Thymus (tissue), 11 donors: Measurements from ENCODE around the gene HERPUD1. TPM values are rescaled to one million over a fixed set of nuclear protein-coding genes. Genes with fewer than 3 reads are reported as not detected.
"Not testable (repeated sequence)": the region's sequence is repeated elsewhere in the genome, so short reads cannot be mapped to it uniquely, and the experiment has no call there.

ENCODE experiments used
- DNase-seq, 9 donors: peaks; one replicate each; pipeline ENCODE4 v3.0.0-alpha.2; 2013; ENCODE audit warnings: low spot score in 9 of 9, low read depth in 6 of 9, missing footprints in 1 of 9
- H3K27ac ChIP-seq, 2 donors: one replicate each; pipeline ENCODE4 v1.5.1; 2013; ENCODE audit warnings: control low read depth in 1 of 2, low read depth in 1 of 2, low read length in 1 of 2, mild to moderate bottlenecking in 1 of 2, moderate library complexity in 1 of 2
- H3K27me3 ChIP-seq, 2 donors: one replicate each; pipeline ENCODE4 v1.5.1; 2013; ENCODE audit warnings: low read length in 1 of 2; ENCODE audit not compliant: control insufficient read depth in 2 of 2, insufficient read depth in 1 of 2
- H3K36me3 ChIP-seq, 2 donors: one replicate each; pipeline ENCODE4 v1.5.1; 2013; ENCODE audit warnings: low read length in 1 of 2, mild to moderate bottlenecking in 1 of 2, moderate library complexity in 1 of 2; ENCODE audit not compliant: control insufficient read depth in 2 of 2, insufficient read depth in 2 of 2
- H3K4me1 ChIP-seq, 2 donors: one replicate each; pipeline ENCODE4 v1.5.1; 2013; ENCODE audit warnings: low read length in 2 of 2; ENCODE audit not compliant: control insufficient read depth in 2 of 2, insufficient read depth in 2 of 2
- H3K4me3 ChIP-seq, 2 donors: one replicate each; pipeline ENCODE4 v1.5.1; 2013; ENCODE audit warnings: low read length in 2 of 2, control low read depth in 1 of 2, mild to moderate bottlenecking in 1 of 2
- H3K9me3 ChIP-seq, 2 donors: one replicate each; pipeline ENCODE4 v1.5.1; 2013; ENCODE audit warnings: low read length in 1 of 2, mild to moderate bottlenecking in 1 of 2; ENCODE audit not compliant: control insufficient read depth in 2 of 2, insufficient read depth in 1 of 2
- WGBS: extraction: QIAGEN DNeasy Blood & Tissue Kit; methylation state at CpG from one replicate; pipeline ENCODE4 v1.1.7; 2013; 5-methylcytosine and 5-hydroxymethylcytosine counted together
- polyA plus RNA-seq: library from polyadenylated mRNA; stranded (reverse); fragments of 200-250 nt; gene quantifications from one replicate; pipeline ENCODE4 v1.2.3, GENCODE V29; 2013
- total RNA-seq: library from RNA; stranded (reverse); fragments of 120-200 nt; gene quantifications from one replicate; pipeline ENCODE4 v1.2.4, GENCODE V29; 2013
- donor health status: healthy.

Gene HERPUD1
- total and polyA plus RNA-seq, 2 donors = 28.3 to 105 TPM

DNA sequence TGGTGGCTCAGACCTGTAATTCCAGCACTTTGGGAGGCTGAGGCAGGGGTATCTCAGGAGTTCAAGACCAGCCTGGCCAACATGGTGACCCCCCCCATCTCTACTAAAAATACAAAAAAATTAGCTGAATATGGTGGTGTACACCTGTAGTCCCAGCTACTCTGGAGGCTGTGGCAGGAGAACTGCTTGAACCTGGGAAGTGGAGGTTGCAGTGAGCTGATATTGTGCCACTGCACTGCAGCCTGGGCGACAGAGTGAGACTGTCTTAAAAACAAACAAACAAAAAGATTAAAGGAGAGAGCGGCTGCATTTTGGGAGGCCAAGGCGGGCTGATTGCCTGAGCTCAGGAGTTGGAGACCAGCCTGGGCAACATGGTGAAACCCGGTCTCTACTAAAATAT, 55.0 kb downstream of the HERPUD1 start:
- not testable (repeated sequence) for H3K27me3 ChIP-seq, H3K36me3 ChIP-seq, H3K4me3 ChIP-seq, DNase-seq, H3K27ac ChIP-seq, H3K9me3 ChIP-seq
- peaks cover 2 to 39% of the 10 kb centered on the region in 2 donors for H3K4me1 ChIP-seq
- 94% methylated on average over 4 of the region's 4 CpGs for WGBS

DNA sequence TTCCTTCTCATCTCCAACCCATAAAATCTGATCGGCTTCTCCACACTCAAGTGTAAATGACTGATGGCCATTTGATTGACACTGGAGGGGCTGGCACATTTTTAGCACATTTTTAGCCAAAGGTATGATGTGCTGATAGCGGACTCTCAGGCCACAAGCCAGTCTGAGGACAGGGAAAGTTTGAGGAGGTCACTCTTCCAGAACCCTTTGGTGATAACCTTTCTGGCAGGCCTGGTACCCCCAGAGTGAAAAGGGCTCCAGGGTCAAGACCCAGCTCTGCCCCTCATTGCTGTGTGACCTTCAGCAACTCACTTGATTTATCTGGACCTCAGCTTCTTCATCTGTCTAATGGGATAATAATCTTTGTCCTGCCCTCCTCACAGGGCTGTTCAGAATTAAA, 55.8 kb downstream of the HERPUD1 start:
- no peak overlapping the region for H3K4me3 ChIP-seq
- peaks cover 0 to 9% of the 10 kb centered on the region in 2 donors for H3K36me3 ChIP-seq
- H3K4me1 ChIP-seq = peaks cover 2 to 41% of the 10 kb centered on the region in 2 donors
- WGBS = over 99% methylated on average over 2 of the region's 2 CpGs
- no peaks in the 10 kb centered on the region for H3K9me3 ChIP-seq
- DNase-seq = no peak
- H3K27ac ChIP-seq = no peak overlapping the region
- H3K27me3 ChIP-seq = no peaks in the 10 kb centered on the region

DNA sequence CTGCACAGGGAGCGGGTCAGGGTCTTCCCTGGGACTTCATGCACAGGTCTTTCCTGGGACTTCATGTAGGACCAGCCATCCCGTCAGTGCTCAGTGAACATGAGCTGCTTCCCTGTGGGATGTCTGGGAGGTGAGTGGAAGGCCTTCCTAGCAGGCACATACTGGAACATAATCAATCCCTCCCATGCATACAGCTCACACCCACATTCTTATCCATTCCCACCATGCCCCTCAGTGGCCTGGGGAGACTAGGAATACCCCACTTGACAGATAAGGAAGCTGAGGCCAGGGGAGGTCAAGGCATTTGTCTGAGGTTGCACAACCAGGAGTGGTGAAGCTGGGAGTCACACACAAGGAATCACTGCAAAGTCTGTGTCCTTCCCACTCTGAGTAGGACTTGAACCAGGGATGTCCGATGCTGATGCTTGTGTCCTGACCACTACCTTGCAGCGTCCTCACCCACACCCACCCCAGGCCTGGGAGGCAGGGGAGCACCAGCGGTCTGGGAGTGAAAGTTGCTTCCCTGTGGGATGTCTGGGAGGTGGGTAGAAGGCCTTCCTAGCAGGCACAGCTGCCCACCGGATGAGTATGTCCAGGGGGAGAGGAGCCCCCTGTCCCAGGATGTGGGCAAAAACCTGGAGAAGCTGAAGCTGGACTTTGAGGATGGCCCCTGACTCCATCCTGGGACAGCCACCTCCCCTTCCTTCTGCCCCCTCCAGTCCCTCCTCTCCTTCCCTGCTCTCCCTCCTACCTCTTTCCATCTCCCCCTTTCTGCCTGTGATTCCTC, 56.4 kb downstream of the HERPUD1 start:
- Histone ChIP-seq H3K4me3 (peak overlapping the region; percentile 66 to 79), H3K27me3 (no peaks in the 10 kb centered on the region), H3K4me1 (peaks cover 2 to 41% of the 10 kb centered on the region in 2 donors), H3K9me3 (no peaks in the 10 kb centered on the region), H3K36me3 (peaks cover 0 to 9% of the 10 kb centered on the region in 2 donors), H3K27ac (peak overlapping the region in 1 of 2 donors; percentile 62)
- 96% methylated on average over 6 of the region's 6 CpGs for WGBS
- no peak for DNase-seq

DNA sequence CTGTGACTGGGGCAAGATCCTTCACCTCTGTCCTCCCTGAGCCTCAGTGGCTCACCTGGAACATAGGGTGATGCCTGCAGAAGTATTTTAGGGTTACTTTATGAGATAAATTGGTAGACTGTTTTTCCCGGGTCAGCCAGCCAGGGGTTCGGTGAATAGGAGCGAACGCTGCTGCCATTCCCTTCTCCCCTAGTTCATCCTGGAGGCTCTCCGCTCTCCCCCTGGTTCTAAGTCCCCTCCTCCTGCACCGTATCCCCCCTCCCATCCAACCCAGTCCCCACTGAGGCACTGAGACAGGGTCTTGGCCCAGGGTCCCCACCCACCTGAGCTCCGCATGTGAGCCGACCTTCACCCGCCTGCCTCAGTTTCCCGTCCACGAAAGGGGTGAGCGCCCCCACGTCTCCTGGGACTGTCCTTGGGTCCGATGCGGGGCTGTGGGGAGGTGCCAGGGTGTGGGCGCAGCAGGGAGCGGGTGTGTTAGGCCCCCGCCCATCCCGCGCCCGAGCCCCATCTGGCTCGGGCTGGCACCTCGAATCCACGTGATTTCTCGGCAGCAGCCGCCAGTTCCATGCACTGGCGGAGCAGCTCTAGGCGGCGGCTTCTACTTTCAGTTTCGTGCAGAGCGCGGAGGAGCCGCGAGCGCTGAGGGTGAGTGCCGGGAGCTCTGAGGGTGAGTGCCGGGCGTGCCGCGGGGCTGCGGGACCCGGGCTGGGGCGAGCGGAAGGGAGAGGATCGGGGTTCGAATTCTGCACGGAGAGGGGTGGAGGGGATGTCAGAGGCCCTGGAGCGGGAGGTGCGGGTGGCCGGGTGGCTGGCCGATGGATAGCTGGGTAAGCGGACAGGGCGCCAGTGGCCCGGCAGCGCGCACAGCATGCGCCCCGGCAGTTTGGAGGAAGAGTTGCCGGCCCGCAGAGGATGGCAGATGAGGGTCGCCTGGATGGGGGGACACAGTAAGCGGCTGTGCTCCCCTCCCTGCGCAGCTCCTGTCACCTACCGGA, 57.3 kb downstream of the HERPUD1 start, which contains the start of gene NLRC5:
Gene NLRC5 (plus strand): TSS at position 610 of the 998 bp plus-strand sequence. CDS start 31,156 bp downstream, outside the sequence.
- peak; percentile 50 to 92 (median 78) for DNase-seq
- Histone ChIP-seq H3K4me1 (peaks cover 2 to 41% of the 10 kb centered on the region in 2 donors), H3K27me3 (no peaks in the 10 kb centered on the region), H3K4me3 (peak within 1 kb of the TSS; percentile 66 to 79), H3K36me3 (peaks cover 0 to 6% of the 10 kb centered on the region in 2 donors), H3K27ac (peak within 1 kb of the TSS; percentile 70 to 83), H3K9me3 (no peaks in the 10 kb centered on the region)
- 6% methylated on average over 64 of the region's 64 CpGs for WGBS

DNA sequence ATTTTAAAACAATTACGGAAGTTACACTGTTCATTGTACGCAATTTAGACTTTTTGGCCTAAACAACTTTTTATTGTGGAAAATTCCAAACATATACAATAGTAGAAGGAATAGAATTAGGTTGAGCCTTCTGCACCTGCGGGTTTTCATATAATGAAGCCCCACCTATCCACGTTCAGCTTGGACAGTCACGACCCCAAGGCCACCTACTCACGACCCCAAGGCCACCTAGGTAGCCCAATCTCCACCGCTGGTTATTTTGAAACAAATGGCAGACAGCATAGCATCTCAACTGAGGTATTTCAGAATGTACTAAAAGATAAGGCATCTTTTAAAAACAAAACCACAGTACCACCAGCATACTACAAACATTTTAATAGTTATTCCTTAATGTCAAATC, 58.0 kb downstream of the HERPUD1 start:
- H3K36me3 ChIP-seq = peaks cover 0 to 6% of the 10 kb centered on the region in 2 donors
- H3K9me3 ChIP-seq = no peaks in the 10 kb centered on the region
- peaks cover 2 to 39% of the 10 kb centered on the region in 2 donors for H3K4me1 ChIP-seq
- DNase-seq = no peak
- peak overlapping the region; percentile 66 to 79 for H3K4me3 ChIP-seq
- no peaks in the 10 kb centered on the region for H3K27me3 ChIP-seq
- 33% methylated on average over 7 of the region's 7 CpGs for WGBS
- peak overlapping the region in 1 of 2 donors; percentile 70 for H3K27ac ChIP-seq

DNA sequence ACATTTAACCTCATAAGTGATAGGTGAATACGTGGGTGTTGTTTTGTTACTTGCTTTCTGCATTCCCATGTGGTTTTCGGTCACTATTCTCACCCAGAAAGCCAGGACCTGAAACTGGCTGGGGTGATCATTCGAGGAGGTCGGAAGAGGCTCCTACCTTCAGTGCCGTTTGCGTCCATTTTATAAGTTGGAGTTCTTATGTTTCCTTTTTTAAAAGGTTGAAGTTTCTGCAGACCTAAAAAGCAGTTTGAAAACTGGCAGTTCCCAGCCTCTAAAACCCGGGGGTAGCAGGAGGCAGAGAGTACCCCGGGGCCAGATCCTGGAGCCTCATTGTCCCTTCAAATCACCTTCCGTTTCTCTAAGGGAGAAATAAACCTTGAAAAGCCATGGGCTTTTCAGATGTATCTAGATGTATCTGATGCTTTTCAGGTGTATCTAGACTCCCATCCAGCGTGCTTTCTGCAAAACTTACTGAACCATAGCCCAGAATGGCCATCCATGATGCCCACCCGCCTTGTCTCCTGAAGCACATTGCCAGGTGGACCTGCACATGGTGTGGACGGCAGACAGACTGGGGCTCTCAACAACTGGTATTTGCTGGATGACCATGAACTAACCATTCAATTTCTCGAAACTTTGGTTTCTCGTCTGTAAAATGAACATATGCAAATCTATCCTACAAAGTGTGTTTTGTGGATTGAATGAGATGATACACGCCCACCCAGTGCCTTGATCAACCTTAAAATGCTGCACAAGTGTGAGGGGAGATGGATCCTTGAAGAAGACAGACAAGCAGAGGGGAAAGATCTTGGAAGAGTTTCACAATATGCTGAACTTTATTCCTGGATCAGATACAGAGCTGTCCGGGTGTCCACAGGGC, 58.7 kb downstream of the HERPUD1 start:
- Histone ChIP-seq H3K27me3 (no peaks in the 10 kb centered on the region), H3K4me3 (peak overlapping the region; percentile 66 to 79), H3K36me3 (peaks cover 0 to 6% of the 10 kb centered on the region in 2 donors), H3K27ac (no peak overlapping the region), H3K9me3 (no peaks in the 10 kb centered on the region), H3K4me1 (peaks cover 2 to 39% of the 10 kb centered on the region in 2 donors)
- WGBS = 86% methylated on average over 16 of the region's 16 CpGs
- no peak for DNase-seq

- not testable (repeated sequence) for DNase-seq, H3K4me3 ChIP-seq, H3K27me3 ChIP-seq, H3K36me3 ChIP-seq, H3K9me3 ChIP-seq, H3K27ac ChIP-seq
- H3K4me1 ChIP-seq = peaks cover 2 to 32% of the 10 kb centered on the region in 2 donors
- 100% methylated on average over 1 of the region's 1 CpG for WGBS
Observed at GRCh38 chr16:56992431-56992830, 60.5 kb downstream of the HERPUD1 start.

DNA sequence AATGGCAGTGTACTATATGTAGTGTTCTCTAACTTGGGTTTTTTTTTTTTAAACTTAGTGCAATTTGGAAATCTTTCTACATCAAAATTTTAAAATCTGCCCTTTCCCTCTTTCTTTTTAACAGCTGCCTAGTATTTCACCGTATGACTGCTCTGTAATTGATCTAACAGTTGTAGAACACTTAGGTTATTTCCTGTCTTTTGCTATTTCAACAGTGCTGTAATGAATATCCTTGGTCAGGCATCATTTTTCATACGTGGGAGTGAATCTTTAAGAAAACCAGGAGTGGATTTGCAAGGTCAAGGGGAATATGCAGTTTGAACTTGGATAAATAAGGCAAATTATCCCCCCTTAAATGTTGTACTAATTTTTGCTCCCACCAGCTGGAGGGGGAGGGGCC, 61.3 kb downstream of the HERPUD1 start:
- no peak overlapping the region for H3K4me3 ChIP-seq
- H3K27ac ChIP-seq = no peak overlapping the region
- peaks cover 2 to 28% of the 10 kb centered on the region in 2 donors for H3K4me1 ChIP-seq
- H3K27me3 ChIP-seq = no peaks in the 10 kb centered on the region
- WGBS = 82% methylated on average over 2 of the region's 2 CpGs
- DNase-seq = no peak
- H3K36me3 ChIP-seq = peaks cover 0 to 4% of the 10 kb centered on the region in 2 donors
- H3K9me3 ChIP-seq = no peaks in the 10 kb centered on the region
